ENCODE data around the gene KRTAP21-3. TPM values are rescaled to one million over a fixed set of nuclear protein-coding genes. Genes with fewer than 3 reads are reported as not detected.

The KRTAP21-3 gene
- total RNA-seq, 1 experiment from 2014 or later: not detected

DNA sequence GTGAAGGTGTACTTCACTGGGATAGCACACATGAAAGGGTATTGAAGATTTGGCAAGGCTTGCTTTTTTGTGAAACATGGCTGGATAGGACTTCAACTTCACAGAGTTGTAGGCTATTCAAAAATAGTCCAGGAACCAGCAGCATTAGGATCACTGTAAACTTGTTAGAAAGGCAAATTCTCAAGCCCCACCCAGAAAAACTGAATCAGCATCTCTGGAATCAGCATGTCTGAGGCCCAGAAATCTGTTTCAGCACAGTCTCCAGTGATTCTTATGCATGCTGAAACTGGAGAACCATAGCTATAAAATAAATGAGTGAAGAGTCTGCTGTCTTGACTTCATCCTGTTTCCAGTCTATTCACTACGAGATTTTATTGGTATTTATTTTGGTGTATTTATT is 8.1 kb upstream of the KRTAP21-3 start:
- CTCF ChIA-PET: no interaction called here
- POLR2A ChIA-PET: interaction anchor here (0.7 kb wide), 1 partner anchor 387 kb away, joined by 3 read pairs; no protein-coding TSS in a partner anchor
- no TSS peak for BruUV-seq (replicated peaks)

DNA sequence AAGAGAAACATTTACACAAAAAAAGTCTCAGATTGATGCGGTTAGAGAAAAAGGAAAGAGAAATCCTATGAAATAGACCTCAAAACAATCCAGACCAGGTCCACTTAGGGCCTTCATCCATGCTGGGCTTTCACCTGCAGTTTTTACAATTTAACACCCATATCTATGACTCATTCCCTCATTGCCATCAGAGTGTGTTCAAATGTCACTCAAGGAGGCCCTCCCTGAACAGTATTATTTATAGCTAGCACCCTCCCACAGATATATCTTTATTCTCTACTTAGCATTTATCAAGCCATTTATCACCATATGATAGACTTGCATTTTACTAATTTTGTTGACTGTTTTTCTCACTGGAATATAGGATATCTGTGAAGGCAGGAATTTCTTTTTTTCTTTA is 824 bp upstream of the KRTAP21-3 start:
- no peaks in the 10 kb centered on the region for H3K9me3 ChIP-seq (ENCODE audit: control insufficient read depth, insufficient read depth, low read depth, low read length)
- intact Hi-C loops (cut with micrococcal nuclease; ENCODE audit: unreplicated experiment) (no loop called here), in situ Hi-C loops (cut with HindIII; ENCODE audit: low pct_unique_long_range_greater_than_20kb, low sequenced_read_pairs) (no loop called here)
- no peaks in the 10 kb centered on the region for H3K27me3 ChIP-seq (ENCODE audit: control insufficient read depth, insufficient read depth, low read length)
- TF ChIP-seq, protein P1, sequence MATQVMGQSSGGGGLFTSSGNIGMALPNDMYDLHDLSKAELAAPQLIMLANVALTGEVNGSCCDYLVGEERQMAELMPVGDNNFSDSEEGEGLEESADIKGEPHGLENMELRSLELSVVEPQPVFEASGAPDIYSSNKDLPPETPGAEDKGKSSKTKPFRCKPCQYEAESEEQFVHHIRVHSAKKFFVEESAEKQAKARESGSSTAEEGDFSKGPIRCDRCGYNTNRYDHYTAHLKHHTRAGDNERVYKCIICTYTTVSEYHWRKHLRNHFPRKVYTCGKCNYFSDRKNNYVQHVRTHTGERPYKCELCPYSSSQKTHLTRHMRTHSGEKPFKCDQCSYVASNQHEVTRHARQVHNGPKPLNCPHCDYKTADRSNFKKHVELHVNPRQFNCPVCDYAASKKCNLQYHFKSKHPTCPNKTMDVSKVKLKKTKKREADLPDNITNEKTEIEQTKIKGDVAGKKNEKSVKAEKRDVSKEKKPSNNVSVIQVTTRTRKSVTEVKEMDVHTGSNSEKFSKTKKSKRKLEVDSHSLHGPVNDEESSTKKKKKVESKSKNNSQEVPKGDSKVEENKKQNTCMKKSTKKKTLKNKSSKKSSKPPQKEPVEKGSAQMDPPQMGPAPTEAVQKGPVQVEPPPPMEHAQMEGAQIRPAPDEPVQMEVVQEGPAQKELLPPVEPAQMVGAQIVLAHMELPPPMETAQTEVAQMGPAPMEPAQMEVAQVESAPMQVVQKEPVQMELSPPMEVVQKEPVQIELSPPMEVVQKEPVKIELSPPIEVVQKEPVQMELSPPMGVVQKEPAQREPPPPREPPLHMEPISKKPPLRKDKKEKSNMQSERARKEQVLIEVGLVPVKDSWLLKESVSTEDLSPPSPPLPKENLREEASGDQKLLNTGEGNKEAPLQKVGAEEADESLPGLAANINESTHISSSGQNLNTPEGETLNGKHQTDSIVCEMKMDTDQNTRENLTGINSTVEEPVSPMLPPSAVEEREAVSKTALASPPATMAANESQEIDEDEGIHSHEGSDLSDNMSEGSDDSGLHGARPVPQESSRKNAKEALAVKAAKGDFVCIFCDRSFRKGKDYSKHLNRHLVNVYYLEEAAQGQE (IDR thresholded peaks at IDR 0.05; ENCODE audit: insufficient read depth in 1 of 2, low read depth in 2 of 2, low read length in 1 of 2): no peak
- TF ChIP-seq, protein P2, sequence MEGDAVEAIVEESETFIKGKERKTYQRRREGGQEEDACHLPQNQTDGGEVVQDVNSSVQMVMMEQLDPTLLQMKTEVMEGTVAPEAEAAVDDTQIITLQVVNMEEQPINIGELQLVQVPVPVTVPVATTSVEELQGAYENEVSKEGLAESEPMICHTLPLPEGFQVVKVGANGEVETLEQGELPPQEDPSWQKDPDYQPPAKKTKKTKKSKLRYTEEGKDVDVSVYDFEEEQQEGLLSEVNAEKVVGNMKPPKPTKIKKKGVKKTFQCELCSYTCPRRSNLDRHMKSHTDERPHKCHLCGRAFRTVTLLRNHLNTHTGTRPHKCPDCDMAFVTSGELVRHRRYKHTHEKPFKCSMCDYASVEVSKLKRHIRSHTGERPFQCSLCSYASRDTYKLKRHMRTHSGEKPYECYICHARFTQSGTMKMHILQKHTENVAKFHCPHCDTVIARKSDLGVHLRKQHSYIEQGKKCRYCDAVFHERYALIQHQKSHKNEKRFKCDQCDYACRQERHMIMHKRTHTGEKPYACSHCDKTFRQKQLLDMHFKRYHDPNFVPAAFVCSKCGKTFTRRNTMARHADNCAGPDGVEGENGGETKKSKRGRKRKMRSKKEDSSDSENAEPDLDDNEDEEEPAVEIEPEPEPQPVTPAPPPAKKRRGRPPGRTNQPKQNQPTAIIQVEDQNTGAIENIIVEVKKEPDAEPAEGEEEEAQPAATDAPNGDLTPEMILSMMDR (IDR thresholded peaks at IDR 0.05): no peak
- no peak for TF ChIP-seq SIN3A (IDR thresholded peaks at IDR 0.05; ENCODE audit: borderline replicate concordance, insufficient read depth, low read depth, low read length)
- no peak for TF ChIP-seq POLR2AphosphoS5 (IDR thresholded peaks at IDR 0.05; ENCODE audit: low read depth, low read length)
- TF ChIP-seq TCF7L2 (IDR thresholded peaks at IDR 0.05; ENCODE audit: low read depth, low read length): no peak
- no peaks in the 10 kb centered on the region for H3K36me3 ChIP-seq (ENCODE audit: control insufficient read depth, insufficient read depth, low read length)
- ChIA-PET POLR2A (no interaction called here), CTCF (no interaction called here)
- no peak for DNase-seq (ENCODE audit: low read depth, low spot score)
- no TSS peak for BruUV-seq (replicated peaks)
- ATAC-seq: no peak
- H3K27ac ChIP-seq (ENCODE audit: low read length): no peak overlapping the region
- H3K4me1 ChIP-seq (ENCODE audit: control insufficient read depth, insufficient read depth, low read length): no peaks in the 10 kb centered on the region
- H3K4me3 ChIP-seq (ENCODE audit: low read depth in 2 of 2, low read length in 2 of 2): no peak overlapping the region

More for the DNA sequence above, 8.1 kb upstream of the KRTAP21-3 start:
- no peak for DNase-seq (ENCODE audit: low read depth, low spot score)
- in situ Hi-C loops (cut with HindIII; ENCODE audit: low pct_unique_long_range_greater_than_20kb, low sequenced_read_pairs) (no loop called here), intact Hi-C loops (cut with micrococcal nuclease; ENCODE audit: unreplicated experiment) (no loop called here)
- Histone ChIP-seq H3K27ac (ENCODE audit: low read length) (no peak overlapping the region), H3K4me1 (ENCODE audit: control insufficient read depth, insufficient read depth, low read length) (no peaks in the 10 kb centered on the region), H3K9me3 (ENCODE audit: control insufficient read depth, insufficient read depth, low read depth, low read length) (no peaks in the 10 kb centered on the region), H3K36me3 (ENCODE audit: control insufficient read depth, insufficient read depth, low read length) (no peaks in the 10 kb centered on the region), H3K4me3 (ENCODE audit: low read depth in 2 of 2, low read length in 2 of 2) (no peak overlapping the region), H3K27me3 (ENCODE audit: control insufficient read depth, insufficient read depth, low read length) (no peaks in the 10 kb centered on the region)
- no peak for ATAC-seq
- TF ChIP-seq, protein P2 (IDR thresholded peaks at IDR 0.05): no peak
- TF ChIP-seq TCF7L2 (IDR thresholded peaks at IDR 0.05; ENCODE audit: low read depth, low read length): no peak
- TF ChIP-seq SIN3A (IDR thresholded peaks at IDR 0.05; ENCODE audit: borderline replicate concordance, insufficient read depth, low read depth, low read length): no peak
- TF ChIP-seq POLR2AphosphoS5 (IDR thresholded peaks at IDR 0.05; ENCODE audit: low read depth, low read length): no peak
- TF ChIP-seq, protein P1 (IDR thresholded peaks at IDR 0.05; ENCODE audit: insufficient read depth in 1 of 2, low read depth in 2 of 2, low read length in 1 of 2): no peak

Measured in Panc1 (cell line).